OCI-LY7 (cell line): Measurements from ENCODE around the gene LRRC34.

ENCODE experiments used
- EZH2phosphoT487 ChIP-seq: fragments of 200-600 bp; sonication (generic); IDR thresholded peaks from 2 replicates; pipeline ENCODE4 v1.6.1; 2018; ENCODE audit warnings: low read depth, borderline replicate concordance, mild to moderate bottlenecking, mixed run types, antibody characterized with exemption, low read length, moderate library complexity, mixed read lengths
- TF ChIP-seq, protein P1 (sequence below): fragments of 200-600 bp; sonication (generic); conservative IDR thresholded peaks from 2 replicates; pipeline ENCODE4 v1.5.1; 2014; ENCODE audit warnings: mild to moderate bottlenecking, antibody characterized with exemption, low read length, moderate library complexity, mixed read lengths

DNA sequence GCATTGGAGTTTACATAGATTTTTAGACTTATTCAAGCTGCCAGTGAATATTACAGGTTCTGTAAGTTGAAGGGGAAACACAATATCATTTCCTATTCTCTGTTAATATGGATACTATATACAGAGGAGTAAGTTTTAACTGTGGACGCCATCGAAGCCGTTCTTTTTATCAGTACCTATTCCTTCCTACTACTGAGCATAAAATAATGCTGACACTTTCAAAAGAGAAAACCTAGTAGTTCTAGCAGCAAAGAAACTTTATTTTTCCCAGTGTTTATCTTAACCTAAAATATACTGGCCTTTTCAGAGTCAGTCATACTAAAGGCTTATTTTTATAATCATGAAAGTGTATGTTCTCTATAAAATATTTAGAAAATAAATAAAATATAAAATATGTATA is 42.8 kb upstream of the LRRC34 start:
- TF ChIP-seq, protein P1, sequence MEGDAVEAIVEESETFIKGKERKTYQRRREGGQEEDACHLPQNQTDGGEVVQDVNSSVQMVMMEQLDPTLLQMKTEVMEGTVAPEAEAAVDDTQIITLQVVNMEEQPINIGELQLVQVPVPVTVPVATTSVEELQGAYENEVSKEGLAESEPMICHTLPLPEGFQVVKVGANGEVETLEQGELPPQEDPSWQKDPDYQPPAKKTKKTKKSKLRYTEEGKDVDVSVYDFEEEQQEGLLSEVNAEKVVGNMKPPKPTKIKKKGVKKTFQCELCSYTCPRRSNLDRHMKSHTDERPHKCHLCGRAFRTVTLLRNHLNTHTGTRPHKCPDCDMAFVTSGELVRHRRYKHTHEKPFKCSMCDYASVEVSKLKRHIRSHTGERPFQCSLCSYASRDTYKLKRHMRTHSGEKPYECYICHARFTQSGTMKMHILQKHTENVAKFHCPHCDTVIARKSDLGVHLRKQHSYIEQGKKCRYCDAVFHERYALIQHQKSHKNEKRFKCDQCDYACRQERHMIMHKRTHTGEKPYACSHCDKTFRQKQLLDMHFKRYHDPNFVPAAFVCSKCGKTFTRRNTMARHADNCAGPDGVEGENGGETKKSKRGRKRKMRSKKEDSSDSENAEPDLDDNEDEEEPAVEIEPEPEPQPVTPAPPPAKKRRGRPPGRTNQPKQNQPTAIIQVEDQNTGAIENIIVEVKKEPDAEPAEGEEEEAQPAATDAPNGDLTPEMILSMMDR, result no peak
- TF ChIP-seq EZH2phosphoT487, result no peak
